ENCODE data around the gene PDZRN4. TPM values are rescaled to one million over a fixed set of nuclear protein-coding genes. Genes with fewer than 3 reads are reported as not detected.
"Not testable (repeated sequence)": the region's sequence is repeated elsewhere in the genome, so short reads cannot be mapped to it uniquely, and the experiment has no call there.

The PDZRN4 gene
- total RNA-seq, 2 experiments from 2014 or later: not detected

- Mint-ChIP-seq H3K36me3 (ENCODE audit: low read depth) (no peaks in the 10 kb centered on the region), H3K27me3 (peaks cover 3% of the 10 kb centered on the region), H3K4me1 (no peaks in the 10 kb centered on the region), H3K9me3 (no peaks in the 10 kb centered on the region), H3K4me3 (no peak overlapping the region), H3K27ac (no peak overlapping the region)
- no peak for DNase-seq
- POLR2A ChIA-PET: no interaction called here
- CTCF ChIA-PET: no interaction called here
Observed at GRCh38 chr12:41531147-41531829, 343.2 kb downstream of the PDZRN4 start.

- Mint-ChIP-seq H3K4me3 (no peak overlapping the region), H3K4me1 (peaks cover 3% of the 10 kb centered on the region), H3K27ac (no peak overlapping the region), H3K27me3 (peaks cover 3% of the 10 kb centered on the region), H3K36me3 (ENCODE audit: low read depth) (no peaks in the 10 kb centered on the region), H3K9me3 (no peaks in the 10 kb centered on the region)
- DNase-seq: no peak
- ChIA-PET CTCF (no interaction called here), POLR2A (no interaction called here)
Observed at GRCh38 chr12:41532072-41532471, 344.0 kb downstream of the PDZRN4 start.

GRCh38 chr12:41536813-41537490, 348.8 kb downstream of the PDZRN4 start:
- CTCF ChIA-PET: no interaction called here
- Mint-ChIP-seq H3K36me3 (ENCODE audit: low read depth) (no peaks in the 10 kb centered on the region), H3K27me3 (peaks cover 3% of the 10 kb centered on the region), H3K27ac (no peak overlapping the region), H3K9me3 (no peaks in the 10 kb centered on the region), H3K4me1 (peaks cover 7% of the 10 kb centered on the region), H3K4me3 (no peak overlapping the region)
- POLR2A ChIA-PET: no interaction called here
- no peak for DNase-seq

GRCh38 chr12:41537522-41537921, 349.4 kb downstream of the PDZRN4 start:
- peaks cover 3% of the 10 kb centered on the region for H3K27me3 Mint-ChIP-seq
- POLR2A ChIA-PET: no interaction called here
- H3K27ac Mint-ChIP-seq: no peak overlapping the region
- CTCF ChIA-PET: interaction anchor here (0.7 kb wide), 1 partner anchor 692 kb away, joined by 3 read pairs; no protein-coding TSS in a partner anchor
- H3K4me3 Mint-ChIP-seq: no peak overlapping the region
- no peaks in the 10 kb centered on the region for H3K36me3 Mint-ChIP-seq (ENCODE audit: low read depth)
- no peak for DNase-seq
- H3K4me1 Mint-ChIP-seq: peaks cover 7% of the 10 kb centered on the region
- H3K9me3 Mint-ChIP-seq: no peaks in the 10 kb centered on the region

GRCh38 chr12:41545761-41546160, 357.6 kb downstream of the PDZRN4 start:
- Mint-ChIP-seq H3K36me3 (ENCODE audit: low read depth) (no peaks in the 10 kb centered on the region), H3K27me3 (no peaks in the 10 kb centered on the region), H3K4me1 (no peaks in the 10 kb centered on the region), H3K4me3 (no peak overlapping the region), H3K27ac (no peak overlapping the region), H3K9me3 (no peaks in the 10 kb centered on the region)
- DNase-seq: no peak
- CTCF ChIA-PET: no interaction called here
- POLR2A ChIA-PET: no interaction called here

GRCh38 chr12:41547071-41547470, 359.0 kb downstream of the PDZRN4 start:
- H3K36me3 Mint-ChIP-seq (ENCODE audit: low read depth); DNase-seq; H3K27me3 Mint-ChIP-seq; H3K9me3 Mint-ChIP-seq; POLR2A ChIA-PET; CTCF ChIA-PET; H3K4me3 Mint-ChIP-seq; H3K27ac Mint-ChIP-seq; H3K4me1 Mint-ChIP-seq: not testable (repeated sequence)

GRCh38 chr12:41548926-41549325, 360.8 kb downstream of the PDZRN4 start:
- CTCF ChIA-PET: no interaction called here
- DNase-seq: no peak
- H3K27ac Mint-ChIP-seq: no peak overlapping the region
- no peaks in the 10 kb centered on the region for H3K9me3 Mint-ChIP-seq
- POLR2A ChIA-PET: no interaction called here
- no peaks in the 10 kb centered on the region for H3K4me1 Mint-ChIP-seq
- no peaks in the 10 kb centered on the region for H3K36me3 Mint-ChIP-seq (ENCODE audit: low read depth)
- H3K27me3 Mint-ChIP-seq: no peaks in the 10 kb centered on the region
- no peak overlapping the region for H3K4me3 Mint-ChIP-seq

GRCh38 chr12:41552588-41552987, 364.5 kb downstream of the PDZRN4 start:
- DNase-seq: no peak
- Mint-ChIP-seq H3K4me3 (no peak overlapping the region), H3K27ac (no peak overlapping the region), H3K4me1 (no peaks in the 10 kb centered on the region), H3K27me3 (no peaks in the 10 kb centered on the region), H3K36me3 (ENCODE audit: low read depth) (no peaks in the 10 kb centered on the region), H3K9me3 (no peaks in the 10 kb centered on the region)
- CTCF ChIA-PET: interaction anchor here (0.6 kb wide), 1 partner anchor 820 kb away, joined by 3 read pairs; no protein-coding TSS in a partner anchor
- POLR2A ChIA-PET: no interaction called here

GRCh38 chr12:41556176-41556575, 368.1 kb downstream of the PDZRN4 start:
- H3K27ac Mint-ChIP-seq: no peak overlapping the region
- ChIA-PET CTCF (interaction anchor here (0.6 kb wide), 1 partner anchor 209 kb away, joined by 3 read pairs; no protein-coding TSS in a partner anchor), POLR2A (no interaction called here)
- no peaks in the 10 kb centered on the region for H3K36me3 Mint-ChIP-seq (ENCODE audit: low read depth)
- DNase-seq: no peak
- H3K4me1 Mint-ChIP-seq: no peaks in the 10 kb centered on the region
- no peak overlapping the region for H3K4me3 Mint-ChIP-seq
- no peaks in the 10 kb centered on the region for H3K27me3 Mint-ChIP-seq
- no peaks in the 10 kb centered on the region for H3K9me3 Mint-ChIP-seq

GRCh38 chr12:41557344-41557743, 369.2 kb downstream of the PDZRN4 start:
- Mint-ChIP-seq H3K4me1 (no peaks in the 10 kb centered on the region), H3K9me3 (no peaks in the 10 kb centered on the region)
- POLR2A ChIA-PET: no interaction called here

GRCh38 chr12:41558671-41559070, 370.6 kb downstream of the PDZRN4 start:
- ChIA-PET POLR2A (no interaction called here), CTCF (no interaction called here)

More at GRCh38 chr12:41557344-41557743, 369.2 kb downstream of the PDZRN4 start:
- no peak overlapping the region for H3K4me3 Mint-ChIP-seq
- no peaks in the 10 kb centered on the region for H3K36me3 Mint-ChIP-seq (ENCODE audit: low read depth)
- H3K27me3 Mint-ChIP-seq: no peaks in the 10 kb centered on the region
- no peak overlapping the region for H3K27ac Mint-ChIP-seq
- DNase-seq: no peak
- CTCF ChIA-PET: interaction anchor here (0.6 kb wide), 1 partner anchor 17 kb away, joined by 4 read pairs; no protein-coding TSS in a partner anchor

GRCh38 chr12:41563051-41563450, 374.9 kb downstream of the PDZRN4 start:
- no peak for DNase-seq
- no peak overlapping the region for H3K4me3 Mint-ChIP-seq
- POLR2A ChIA-PET: no interaction called here
- no peaks in the 10 kb centered on the region for H3K4me1 Mint-ChIP-seq
- no peaks in the 10 kb centered on the region for H3K9me3 Mint-ChIP-seq
- no peaks in the 10 kb centered on the region for H3K36me3 Mint-ChIP-seq (ENCODE audit: low read depth)
- H3K27me3 Mint-ChIP-seq: no peaks in the 10 kb centered on the region
- CTCF ChIA-PET: no interaction called here
- no peak overlapping the region for H3K27ac Mint-ChIP-seq

More at GRCh38 chr12:41558671-41559070, 370.6 kb downstream of the PDZRN4 start:
- no peaks in the 10 kb centered on the region for H3K4me1 Mint-ChIP-seq
- no peaks in the 10 kb centered on the region for H3K9me3 Mint-ChIP-seq
- no peak overlapping the region for H3K4me3 Mint-ChIP-seq
- no peak overlapping the region for H3K27ac Mint-ChIP-seq
- no peaks in the 10 kb centered on the region for H3K27me3 Mint-ChIP-seq
- no peaks in the 10 kb centered on the region for H3K36me3 Mint-ChIP-seq (ENCODE audit: low read depth)
- no peak for DNase-seq

GRCh38 chr12:41564816-41565215, 376.7 kb downstream of the PDZRN4 start:
- Mint-ChIP-seq H3K27ac (no peak overlapping the region), H3K36me3 (ENCODE audit: low read depth) (no peaks in the 10 kb centered on the region), H3K4me1 (no peaks in the 10 kb centered on the region), H3K9me3 (no peaks in the 10 kb centered on the region), H3K27me3 (no peaks in the 10 kb centered on the region), H3K4me3 (no peak overlapping the region)
- CTCF ChIA-PET: no interaction called here
- DNase-seq: no peak
- POLR2A ChIA-PET: no interaction called here

GRCh38 chr12:41566703-41567102, 378.6 kb downstream of the PDZRN4 start:
- ChIA-PET POLR2A (no interaction called here), CTCF (no interaction called here)
- Mint-ChIP-seq H3K9me3 (no peaks in the 10 kb centered on the region), H3K4me1 (no peaks in the 10 kb centered on the region), H3K4me3 (no peak overlapping the region), H3K27me3 (no peaks in the 10 kb centered on the region), H3K27ac (no peak overlapping the region), H3K36me3 (ENCODE audit: low read depth) (no peaks in the 10 kb centered on the region)
- DNase-seq: no peak

Measured in activated CD4-positive, alpha-beta T cell treated with anti-CD3 and anti-CD28 coated beads, Interleukin-2, amount 10 ng/mL, durations not matched to agents 7 days and 5 days (primary cell).